HEK293 (cell line): Measurements from ENCODE around the gene CENATAC.
A peak's percentile ranks its signal among the peaks of the same experiment; 100 is the strongest.

Source experiments
- EGR2 ChIP-seq: fragments of 450-650 bp; formaldehyde crosslinking; IDR thresholded peaks from 2 replicates; pipeline ENCODE4 v1.5.1; 2016; ENCODE audit warnings: low read depth, missing biosample characterization, missing genetic modification characterization
- KLF16 ChIP-seq: fragments of 450-650 bp; formaldehyde crosslinking; IDR thresholded peaks from 2 replicates; pipeline ENCODE4 v1.5.1; 2017; ENCODE audit warnings: missing biosample characterization, missing genetic modification characterization
- KLF7 ChIP-seq: fragments of 450-650 bp; formaldehyde crosslinking; IDR thresholded peaks from 2 replicates; pipeline ENCODE4 v1.5.1; 2016; ENCODE audit warnings: missing biosample characterization, missing genetic modification characterization, borderline replicate concordance
- KLF9 ChIP-seq: fragments of 450-650 bp; formaldehyde crosslinking; IDR thresholded peaks from 2 replicates; pipeline ENCODE4 v1.5.1; 2016; ENCODE audit warnings: missing biosample characterization, missing genetic modification characterization, low read depth
- OVOL3 ChIP-seq: fragments of 450-650 bp; formaldehyde crosslinking; IDR thresholded peaks from 2 replicates; pipeline ENCODE4 v1.5.1; 2016; ENCODE audit warnings: missing biosample characterization, missing genetic modification characterization
- PRDM10 ChIP-seq: fragments of 450-650 bp; formaldehyde crosslinking; IDR thresholded peaks from 2 replicates; pipeline ENCODE4 v1.5.1; 2016; ENCODE audit warnings: missing biosample characterization, missing genetic modification characterization
- SP2 ChIP-seq: fragments of 450-650 bp; formaldehyde crosslinking; IDR thresholded peaks from 2 replicates; pipeline ENCODE4 v1.5.1; 2016; ENCODE audit warnings: missing biosample characterization, missing genetic modification characterization
- SP7 ChIP-seq: fragments of 450-650 bp; formaldehyde crosslinking; IDR thresholded peaks from 2 replicates; pipeline ENCODE4 v1.5.1; 2016; ENCODE audit warnings: missing biosample characterization, missing genetic modification characterization
- YY2 ChIP-seq: fragments of 450-650 bp; formaldehyde crosslinking; IDR thresholded peaks from 2 replicates; pipeline ENCODE4 v1.5.1; 2016; ENCODE audit warnings: missing biosample characterization, missing genetic modification characterization
- ZFP37 ChIP-seq: fragments of 450-650 bp; formaldehyde crosslinking; IDR thresholded peaks from 2 replicates; pipeline ENCODE4 v1.5.1; 2016; ENCODE audit warnings: missing biosample characterization, missing genetic modification characterization
- ZNF138 ChIP-seq: fragments of 450-650 bp; formaldehyde crosslinking; IDR thresholded peaks from 2 replicates; pipeline ENCODE4 v1.5.1; 2016; ENCODE audit warnings: missing biosample characterization, missing genetic modification characterization, borderline replicate concordance
- ZNF155 ChIP-seq: fragments of 450-650 bp; formaldehyde crosslinking; IDR thresholded peaks from 2 replicates; pipeline ENCODE4 v1.5.1; 2016; ENCODE audit warnings: missing biosample characterization, missing genetic modification characterization
- ZNF214 ChIP-seq: fragments of 450-650 bp; formaldehyde crosslinking; IDR thresholded peaks from 2 replicates; pipeline ENCODE4 v1.5.1; 2017; ENCODE audit warnings: missing biosample characterization, mild to moderate bottlenecking, missing genetic modification characterization, borderline replicate concordance
- ZNF274 ChIP-seq, 2 experiments: fragments of 200-500 bp in 1 of 2; fragments of 450-650 bp in 1 of 2; sonication (Bioruptor generic) in 1 of 2; formaldehyde crosslinking in 1 of 2; IDR thresholded peaks; 2 replicates each; pipeline versions ENCODE4 v1.5.1 to v1.6.1; 2014 to 2016; ENCODE audit warnings: borderline replicate concordance in 1 of 2, inconsistent platforms in 1 of 2, low read length in 1 of 2, missing biosample characterization in 1 of 2, missing genetic modification characterization in 1 of 2
- ZNF292 ChIP-seq: fragments of 450-650 bp; formaldehyde crosslinking; IDR thresholded peaks from 2 replicates; pipeline ENCODE4 v1.5.1; 2016; ENCODE audit warnings: low read depth, missing biosample characterization, missing genetic modification characterization, borderline replicate concordance
- ZNF302 ChIP-seq: fragments of 450-650 bp; formaldehyde crosslinking; IDR thresholded peaks from 2 replicates; pipeline ENCODE4 v1.5.1; 2016; ENCODE audit warnings: missing biosample characterization, missing genetic modification characterization, low read depth
- ZNF335 ChIP-seq: fragments of 450-650 bp; formaldehyde crosslinking; conservative IDR thresholded peaks from 2 replicates; pipeline ENCODE4 v1.5.1; 2016; ENCODE audit warnings: missing biosample characterization, missing genetic modification characterization
- ZNF341 ChIP-seq: fragments of 450-650 bp; formaldehyde crosslinking; IDR thresholded peaks from 2 replicates; pipeline ENCODE4; 2016; ENCODE audit warnings: low read depth, missing biosample characterization, missing genetic modification characterization
- ZNF404 ChIP-seq: fragments of 450-650 bp; formaldehyde crosslinking; IDR thresholded peaks from 2 replicates; pipeline ENCODE4 v1.5.1; 2017; ENCODE audit warnings: missing biosample characterization, missing genetic modification characterization
- ZNF423 ChIP-seq: fragments of 450-650 bp; formaldehyde crosslinking; IDR thresholded peaks from 2 replicates; pipeline ENCODE4 v1.5.1; 2016; ENCODE audit warnings: missing biosample characterization, missing genetic modification characterization
- ZNF560 ChIP-seq: fragments of 450-650 bp; formaldehyde crosslinking; IDR thresholded peaks from 2 replicates; pipeline ENCODE4 v1.5.1; 2017; ENCODE audit warnings: missing biosample characterization, missing genetic modification characterization, borderline replicate concordance
- ZNF624 ChIP-seq: fragments of 450-650 bp; formaldehyde crosslinking; IDR thresholded peaks from 2 replicates; pipeline ENCODE4 v1.5.1; 2017; ENCODE audit warnings: missing biosample characterization, missing genetic modification characterization
- ZNF704 ChIP-seq: fragments of 450-650 bp; formaldehyde crosslinking; IDR thresholded peaks from 2 replicates; pipeline ENCODE4 v1.5.1; 2016; ENCODE audit warnings: missing biosample characterization, missing genetic modification characterization
- ZNF830 ChIP-seq: fragments of 450-650 bp; IDR thresholded peaks from 2 replicates; pipeline ENCODE4 v1.5.0; 2018; ENCODE audit warnings: missing biosample characterization, missing genetic modification characterization, low read depth, mild to moderate bottlenecking, moderate library complexity
- ZSCAN18 ChIP-seq: fragments of 450-650 bp; formaldehyde crosslinking; IDR thresholded peaks from 2 replicates; pipeline ENCODE4 v1.5.1; 2016; ENCODE audit warnings: missing biosample characterization, missing genetic modification characterization
- ZSCAN4 ChIP-seq: fragments of 450-650 bp; formaldehyde crosslinking; IDR thresholded peaks from 2 replicates; pipeline ENCODE4 v1.5.1; 2017; ENCODE audit warnings: missing biosample characterization, missing genetic modification characterization
- ZSCAN5A ChIP-seq: fragments of 450-650 bp; formaldehyde crosslinking; IDR thresholded peaks from 2 replicates; pipeline ENCODE4 v1.5.1; 2016; ENCODE audit warnings: missing biosample characterization, missing genetic modification characterization

Gene CENATAC

GRCh38 chr11:119057000-119057769 lies 59.2 kb downstream of the CENATAC start, which contains the start of gene HYOU1 (continued):
- TF ChIP-seq ZSCAN18 (tag by site-specific recombination) (no peak), ZSCAN4 (tag by site-specific recombination) (no peak), ZNF335 (peak; percentile 47), KLF9 (tag by site-specific recombination) (peak; percentile 62; the same call in 1 of the 2 replicates), ZNF138 (tag by site-specific recombination) (no peak), PRDM10 (peak; percentile 97), ZNF341 (peak; percentile 82), KLF7 (no peak), ZNF274 (IDR thresholded peaks at IDR 0.05; ENCODE audit: low read length) (no peak), ZNF274 (tag by site-specific recombination; IDR thresholded peaks at IDR 0.05; ENCODE audit: borderline replicate concordance) (no peak), ZNF423 (no peak), KLF16 (tag by site-specific recombination) (no peak), ZNF830 (no peak), ZNF560 (tag by site-specific recombination) (no peak), YY2 (tag by site-specific recombination) (no peak), ZNF624 (tag by site-specific recombination) (no peak), ZNF292 (no peak), ZNF155 (no peak), ZNF214 (tag by site-specific recombination) (no peak), EGR2 (tag by site-specific recombination) (no peak), ZSCAN5A (tag by site-specific recombination) (no peak), ZNF704 (tag by site-specific recombination) (no peak), SP7 (no peak), ZNF404 (tag by site-specific recombination) (no peak), SP2 (peak; percentile 91), ZFP37 (tag by site-specific recombination) (no peak), OVOL3 (no peak), ZNF302 (tag by site-specific recombination) (no peak)
